ELR (cell line): ENCODE results near the gene RGL1.

Experiments
- DNase-seq: peaks from one replicate; pipeline ENCODE4 v3.0.0-alpha.2; 2015; ENCODE audit warnings: low read depth

The RGL1 gene

GRCh38 chr1:183958958-183959357, 154.0 kb downstream of the RGL1 start:
- no peak for DNase-seq

GRCh38 chr1:183961132-183961531, 156.2 kb downstream of the RGL1 start:
- no peak for DNase-seq

GRCh38 chr1:183962903-183963302, 158.0 kb downstream of the RGL1 start:
- no peak for DNase-seq

GRCh38 chr1:183965726-183966125, 160.8 kb downstream of the RGL1 start:
- no peak for DNase-seq

- DNase-seq, result no peak
Observed at GRCh38 chr1:183966487-183966886, 161.6 kb downstream of the RGL1 start.

GRCh38 chr1:183967914-183968313, 163.0 kb downstream of the RGL1 start:
- no peak for DNase-seq

GRCh38 chr1:183968386-183968785, 163.5 kb downstream of the RGL1 start:
- no peak for DNase-seq

- DNase-seq, result no peak
Observed at GRCh38 chr1:183970516-183971300, 165.8 kb downstream of the RGL1 start.

GRCh38 chr1:183975651-183976050, 170.7 kb downstream of the RGL1 start:
- no peak for DNase-seq

GRCh38 chr1:183977717-183978116, 172.8 kb downstream of the RGL1 start:
- no peak for DNase-seq
